ENCODE measurements around the gene ARSG. TPM values are rescaled to one million over a fixed set of nuclear protein-coding genes. Genes with fewer than 3 reads are reported as not detected.

ARSG gene
- total and polyA plus RNA-seq, 12 donors = 0.95 to 6.2 (median 3.5) TPM

GRCh38 chr17:68391561-68392268 lies 100.4 kb downstream of the ARSG start:
- intact Hi-C loops (cut with DNase I) = loop anchor here in 2 of 10 donors (10.0 kb wide), 2 partner anchors 97 to 127 kb away; partner anchors contain the start of genes ARSG (in 1 of the 2) and SLC16A6 (in 1 of the 2)
- DNase-seq = no peak
- 82 to 87% methylated on average over 16 of the region's 16 CpGs for WGBS, 2 donors

DNA sequence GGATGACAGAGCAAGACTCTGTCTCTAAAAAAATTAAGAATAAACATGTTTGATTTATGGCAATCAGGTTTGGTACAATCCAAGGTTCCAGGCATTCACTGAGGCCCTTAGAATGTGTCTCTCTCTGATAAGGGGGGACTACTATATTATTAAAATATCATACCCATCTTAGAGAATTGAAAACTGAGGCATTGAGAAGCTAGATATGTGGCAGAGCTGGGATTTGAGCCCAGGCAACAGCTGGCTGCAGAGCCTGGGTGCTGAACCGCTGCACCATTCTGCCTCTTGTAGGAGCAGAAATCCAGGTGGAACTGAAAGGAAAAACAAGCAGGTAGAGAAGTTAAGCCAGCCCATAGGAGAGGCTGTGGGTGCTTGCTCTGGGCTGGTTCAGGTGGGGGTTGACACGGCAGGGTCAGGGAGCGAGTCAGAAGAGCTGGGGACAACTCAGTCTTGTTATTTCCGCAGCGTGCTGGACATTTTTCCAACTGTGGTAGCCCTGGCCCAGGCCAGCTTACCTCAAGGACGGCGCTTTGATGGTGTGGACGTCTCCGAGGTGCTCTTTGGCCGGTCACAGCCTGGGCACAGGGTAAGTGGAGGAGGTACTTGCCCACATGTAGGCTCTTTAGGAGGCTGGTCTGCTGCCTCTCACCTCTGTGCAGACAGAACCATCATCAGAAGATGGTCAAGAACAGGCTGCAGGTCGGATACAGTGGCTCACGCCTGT lies 103.5 kb downstream of the ARSG start:
- intact Hi-C loops (cut with DNase I) = loop anchor here in 5 of 10 donors (5.0 to 10.0 kb wide), 4 partner anchors 42 to 132 kb away; partner anchors contain the start of genes ARSG (in 1 of the 5) and SLC16A6 (in 1 of the 5)
- Histone ChIP-seq H3K9me3 (peaks cover 0 to 11% (median 4%) of the 10 kb centered on the region in 11 donors), H3K4me1 (peaks cover 0 to 27% (median 16%) of the 10 kb centered on the region in 9 donors), H3K27ac (peak overlapping the region in 1 of 10 donors; percentile 69), H3K27me3 (no peaks in the 10 kb centered on the region), H3K4me3 (no peak overlapping the region), H3K36me3 (no peaks in the 10 kb centered on the region)
- no peak for DNase-seq
- WGBS, 2 donors = 93 to 99% methylated on average over 12 of the region's 12 CpGs
- ATAC-seq = no peak
- TF ChIP-seq CTCF (IDR thresholded peaks at IDR 0.05) = no peak

More at GRCh38 chr17:68391561-68392268, 100.4 kb downstream of the ARSG start:
- H3K4me3 ChIP-seq = no peak overlapping the region
- H3K36me3 ChIP-seq = no peaks in the 10 kb centered on the region
- TF ChIP-seq CTCF (IDR thresholded peaks at IDR 0.05) = no peak
- peak in 2 of 8 donors; percentile 9 to 15 for ATAC-seq
- no peaks in the 10 kb centered on the region for H3K27me3 ChIP-seq
- H3K27ac ChIP-seq = peak overlapping the region in 2 of 10 donors; percentile 17 to 33
- H3K4me1 ChIP-seq = peaks cover 0 to 13% (median 9%) of the 10 kb centered on the region in 9 donors
- peaks cover 0 to 11% (median 4%) of the 10 kb centered on the region in 11 donors for H3K9me3 ChIP-seq

- no peak for TF ChIP-seq CTCF (IDR thresholded peaks at IDR 0.05)
- H3K4me1 ChIP-seq = peaks cover 0 to 35% (median 18%) of the 10 kb centered on the region in 9 donors
- no peaks in the 10 kb centered on the region for H3K36me3 ChIP-seq
- 68 to 72% methylated on average over 10 of the region's 10 CpGs for WGBS, 2 donors
- peak overlapping the region in 8 of 10 donors; percentile 35 to 80 (median 62) for H3K27ac ChIP-seq
- DNase-seq (no peak), ATAC-seq (peak in 7 of 8 donors; percentile 32 to 87 (median 75))
- no peaks in the 10 kb centered on the region for H3K27me3 ChIP-seq
- peaks cover 0 to 11% (median 4%) of the 10 kb centered on the region in 11 donors for H3K9me3 ChIP-seq
- no peak overlapping the region for H3K4me3 ChIP-seq
- intact Hi-C loops (cut with DNase I) = loop anchor here in 5 of 10 donors (5.0 to 10.0 kb wide), 4 partner anchors 44 to 134 kb away; partner anchors contain the start of genes ARSG (in 1 of the 5) and SLC16A6 (in 1 of the 5)
Observed at GRCh38 chr17:68396226-68397107, 105.2 kb downstream of the ARSG start.
